Measurements from ENCODE around the gene ATP8B2.

- TF ChIP-seq EP300 (IDR thresholded peaks at IDR 0.05) (no peak), CTCF (IDR thresholded peaks at IDR 0.05) (no peak)
Measured at GRCh38 chr1:154334079-154335024, 9.0 kb downstream of the ATP8B2 start.
